Neural cell (in vitro differentiated cells): ENCODE results near the gene BCO1. TPM values are rescaled to one million over a fixed set of nuclear protein-coding genes. Genes with fewer than 3 reads are reported as not detected.

ENCODE experiments used
- H2AFZ ChIP-seq: fragments of 200-600, 300-800 bp; sonication (generic), shearing (Covaris generic); 2 replicates; pipeline ENCODE4 v1.6.0; 2014; ENCODE audit warnings: low read depth, mild to moderate bottlenecking, antibody characterized with exemption, low read length, moderate library complexity
- H3F3A ChIP-seq: fragments of 200-600 bp; shearing (Covaris generic); 2 replicates; pipeline ENCODE4 v1.6.1; 2016; ENCODE audit warnings: mild to moderate bottlenecking, moderate library complexity, mixed read lengths, antibody characterized with exemption, low read length; ENCODE audit not compliant: insufficient read depth, poor library complexity, severe bottlenecking
- H3K27ac ChIP-seq: fragments of 200-600, 300-800 bp; sonication (generic), shearing (Covaris generic); 2 replicates; pipeline ENCODE4 v1.5.1; 2014; ENCODE audit warnings: mild to moderate bottlenecking, low read length, moderate library complexity
- H3K27me3 ChIP-seq: fragments of 300-800, 200-600 bp; sonication (generic), shearing (Covaris generic); 2 replicates; pipeline ENCODE4 v1.6.0; 2014; ENCODE audit warnings: mild to moderate bottlenecking, low read depth, low read length, moderate library complexity; ENCODE audit not compliant: insufficient read depth
- H3K36me3 ChIP-seq: fragments of 300-800, 200-600 bp; sonication (generic), shearing (Covaris generic); 2 replicates; pipeline ENCODE4 v1.5.1; 2014; ENCODE audit warnings: mild to moderate bottlenecking, antibody characterized with exemption, low read length, moderate library complexity; ENCODE audit not compliant: insufficient read depth
- H3K4me2 ChIP-seq: fragments of 300-800, 200-600 bp; sonication (generic), shearing (Covaris generic); 2 replicates; pipeline ENCODE4 v1.6.0; 2014; ENCODE audit warnings: mild to moderate bottlenecking, low read length
- H3K4me3 ChIP-seq: fragments of 300-800, 200-600 bp; sonication (generic), shearing (Covaris generic); 2 replicates; pipeline ENCODE4 v1.5.1; 2014; ENCODE audit warnings: mild to moderate bottlenecking, low read length, moderate library complexity
- H3K79me2 ChIP-seq: fragments of 200-600 bp; shearing (Covaris generic); replicated peaks from 2 replicates; pipeline ENCODE4 v1.6.0; 2014; ENCODE audit warnings: mild to moderate bottlenecking, low read length, moderate library complexity; ENCODE audit not compliant: insufficient read depth
- H3K9ac ChIP-seq: fragments of 300-800, 200-600 bp; sonication (generic), shearing (Covaris generic); 2 replicates; pipeline ENCODE4 v1.6.1; 2016; ENCODE audit warnings: mild to moderate bottlenecking, low read length, mixed read lengths
- H3K9me2 ChIP-seq: fragments of 200-600 bp; shearing (Covaris generic); 2 replicates; pipeline ENCODE4 v1.6.1; 2016; ENCODE audit warnings: mild to moderate bottlenecking, low read length, mixed read lengths; ENCODE audit not compliant: insufficient read depth
- H3K9me3 ChIP-seq: fragments of 200-600, 300-800 bp; sonication (generic), shearing (Covaris generic); 2 replicates; pipeline ENCODE4 v1.6.1; 2016; ENCODE audit warnings: mild to moderate bottlenecking, mixed run types, low read length, moderate library complexity, mixed read lengths
- H4K20me1 ChIP-seq: fragments of 200-600 bp; shearing (Covaris generic); 2 replicates; pipeline ENCODE4 v1.6.1; 2016; ENCODE audit warnings: mild to moderate bottlenecking, mixed run types; ENCODE audit not compliant: insufficient read depth
- CTCF ChIP-seq: fragments of 450-650 bp; IDR thresholded peaks from 2 replicates; pipeline ENCODE4 v1.5.1; 2014; ENCODE audit warnings: antibody characterized with exemption, mild to moderate bottlenecking, moderate library complexity; ENCODE audit not compliant: poor library complexity, severe bottlenecking
- EP300 ChIP-seq: fragments of 450-650 bp; conservative IDR thresholded peaks from 2 replicates; pipeline ENCODE4 v1.6.1; 2014; ENCODE audit warnings: antibody characterized with exemption, mild to moderate bottlenecking, moderate library complexity; ENCODE audit not compliant: poor library complexity, severe bottlenecking
- EZH2 ChIP-seq: fragments of 200-600, 300-800 bp; shearing (Covaris generic), sonication (generic); IDR thresholded peaks from 2 replicates; pipeline ENCODE4 v1.6.1; 2014; ENCODE audit warnings: antibody characterized with exemption, low read length, borderline replicate concordance, mild to moderate bottlenecking; ENCODE audit not compliant: insufficient read depth, poor library complexity, severe bottlenecking
- MXI1 ChIP-seq: fragments of 450-650 bp; conservative IDR thresholded peaks from 2 replicates; pipeline ENCODE4 v1.6.1; 2014; ENCODE audit warnings: antibody characterized with exemption, mild to moderate bottlenecking; ENCODE audit not compliant: poor library complexity, severe bottlenecking
- POLR2AphosphoS5 ChIP-seq: IDR thresholded peaks from 2 replicates; pipeline ENCODE4 v1.6.1; 2012
- RAD21 ChIP-seq: fragments of 450-650 bp; conservative IDR thresholded peaks from 2 replicates; pipeline ENCODE4 v1.6.1; 2014; ENCODE audit warnings: antibody characterized with exemption, mild to moderate bottlenecking, moderate library complexity
- REST ChIP-seq: IDR thresholded peaks from 2 replicates; pipeline ENCODE4 v1.6.1; 2012; ENCODE audit warnings: borderline replicate concordance
- SMC3 ChIP-seq: fragments of 450-650 bp; conservative IDR thresholded peaks from 2 replicates; pipeline ENCODE4 v1.6.1; 2014; ENCODE audit warnings: antibody characterized with exemption, mild to moderate bottlenecking, moderate library complexity; ENCODE audit not compliant: poor library complexity
- TAF1 ChIP-seq: IDR thresholded peaks from 2 replicates; pipeline ENCODE4 v1.6.1; 2012; ENCODE audit warnings: low read depth
- polyA plus RNA-seq: library from polyadenylated mRNA; depleted of rRNA; stranded (reverse); fragments of >200 nt; gene quantifications from 2 replicates; pipeline ENCODE4 v1.2.3, GENCODE V29; 2014

BCO1 gene
- polyA plus RNA-seq, 1 donor from 2014 or later, result not detected

GRCh38 chr16:81284995-81285600 lies 46.6 kb downstream of the BCO1 start:
- H3K27ac ChIP-seq, result no peak overlapping the region
- no peak overlapping the region for H3K4me2 ChIP-seq
- no peak overlapping the region for H3K9ac ChIP-seq
- H3K4me3 ChIP-seq, result no peak overlapping the region
- H3F3A ChIP-seq, result no peaks in the 10 kb centered on the region
- H3K9me3 ChIP-seq, result no peaks in the 10 kb centered on the region
- H3K27me3 ChIP-seq, result no peaks in the 10 kb centered on the region
- H2AFZ ChIP-seq, result no peak overlapping the region
- H3K9me2 ChIP-seq, result no peaks in the 10 kb centered on the region
- H4K20me1 ChIP-seq, result no peaks in the 10 kb centered on the region
- no peaks in the 10 kb centered on the region for H3K79me2 ChIP-seq
- H3K36me3 ChIP-seq, result no peaks in the 10 kb centered on the region
- TF ChIP-seq TAF1, result no peak
- TF ChIP-seq RAD21, result no peak
- no peak for TF ChIP-seq POLR2AphosphoS5
- TF ChIP-seq SMC3, result no peak
- TF ChIP-seq REST, result no peak
- no peak for TF ChIP-seq EZH2
- no peak for TF ChIP-seq CTCF
- no peak for TF ChIP-seq EP300
- TF ChIP-seq MXI1, result no peak

GRCh38 chr16:81286190-81286589 lies 47.7 kb downstream of the BCO1 start:
- H3K4me3 ChIP-seq, result no peak overlapping the region
- no peaks in the 10 kb centered on the region for H3K27me3 ChIP-seq
- H3K4me2 ChIP-seq, result no peak overlapping the region
- H4K20me1 ChIP-seq, result no peaks in the 10 kb centered on the region
- no peaks in the 10 kb centered on the region for H3F3A ChIP-seq
- H2AFZ ChIP-seq, result no peak overlapping the region
- H3K9ac ChIP-seq, result no peak overlapping the region
- TF ChIP-seq REST (no peak), RAD21 (no peak), CTCF (no peak), SMC3 (no peak), MXI1 (no peak), POLR2AphosphoS5 (no peak), TAF1 (no peak), EP300 (no peak), EZH2 (no peak)
- H3K9me2 ChIP-seq, result no peaks in the 10 kb centered on the region
- H3K9me3 ChIP-seq, result no peaks in the 10 kb centered on the region
- no peaks in the 10 kb centered on the region for H3K79me2 ChIP-seq
- no peak overlapping the region for H3K27ac ChIP-seq
- H3K36me3 ChIP-seq, result no peaks in the 10 kb centered on the region
